GM15510 (cell line): ENCODE results near the gene SLC12A9.

Source experiments
- POLR2A ChIP-seq: IDR thresholded peaks from 3 replicates; pipeline ENCODE4 v1.6.1; 2011; ENCODE audit warnings: borderline replicate concordance; ENCODE audit not compliant: insufficient read length; ENCODE audit errors: extremely low read depth

SLC12A9 gene

GRCh38 chr7:100914879-100915447 is 62.5 kb downstream of the SLC12A9 start:
- no peak for TF ChIP-seq POLR2A
